ENCODE results near the gene SEBOX.

SEBOX gene

GRCh38 chr17:28338056-28338768, 26.8 kb downstream of the SEBOX start:
- no peak for DNase-seq

- peak; percentile 35 for DNase-seq
These were observed 28.8 kb downstream of the SEBOX start for GRCh38 chr17:28335959-28336871.

- peak; percentile 99 for DNase-seq
These were observed 29.6 kb downstream of the SEBOX start, which contains the start of the genes IFT20 and TNFAIP1 for GRCh38 chr17:28335201-28335958. IFT20 (minus strand) TSS chr17:28335472; CDS start chr17:28331985, 3,487 bp downstream. TNFAIP1 (plus strand) TSS chr17:28335761; CDS start chr17:28339522, 3,761 bp downstream.

GRCh38 chr17:28334666-28335200, 30.3 kb downstream of the SEBOX start:
- DNase-seq: no peak

- no peak for DNase-seq
These were observed 30.8 kb downstream of the SEBOX start for GRCh38 chr17:28334171-28334570.

GRCh38 chr17:28333083-28333746, 31.8 kb downstream of the SEBOX start:
- no peak for DNase-seq

GRCh38 chr17:28331891-28332420, 33.0 kb downstream of the SEBOX start:
- DNase-seq: no peak

- no peak for DNase-seq
These were observed 34.3 kb downstream of the SEBOX start for GRCh38 chr17:28330671-28331070.

- no peak for DNase-seq
These were observed 36.7 kb downstream of the SEBOX start for GRCh38 chr17:28328325-28328724.

- no peak for DNase-seq
These were observed 37.3 kb downstream of the SEBOX start for GRCh38 chr17:28327709-28328108.

- DNase-seq: no peak
These were observed 37.9 kb downstream of the SEBOX start for GRCh38 chr17:28327031-28327607.

- no peak for DNase-seq
These were observed 38.9 kb downstream of the SEBOX start for GRCh38 chr17:28326114-28326513.

GRCh38 chr17:28325211-28325610, 39.8 kb downstream of the SEBOX start:
- DNase-seq: no peak

- DNase-seq: no peak
These were observed 40.2 kb downstream of the SEBOX start for GRCh38 chr17:28324781-28325180.

GRCh38 chr17:28324267-28324745, 40.7 kb downstream of the SEBOX start:
- no peak for DNase-seq

GRCh38 chr17:28320215-28321061, 44.6 kb downstream of the SEBOX start:
- no peak for DNase-seq

- no peak for DNase-seq
These were observed 45.4 kb downstream of the SEBOX start for GRCh38 chr17:28319598-28319935.

- DNase-seq: peak; percentile 90
These were observed 46.0 kb downstream of the SEBOX start, which contains the start of gene TMEM97 for GRCh38 chr17:28318759-28319597. TMEM97 (plus strand) TSS chr17:28319200; CDS start chr17:28319240, 40 bp downstream.
